ENCODE results near the gene CALN1.

- TF ChIP-seq, protein P1, sequence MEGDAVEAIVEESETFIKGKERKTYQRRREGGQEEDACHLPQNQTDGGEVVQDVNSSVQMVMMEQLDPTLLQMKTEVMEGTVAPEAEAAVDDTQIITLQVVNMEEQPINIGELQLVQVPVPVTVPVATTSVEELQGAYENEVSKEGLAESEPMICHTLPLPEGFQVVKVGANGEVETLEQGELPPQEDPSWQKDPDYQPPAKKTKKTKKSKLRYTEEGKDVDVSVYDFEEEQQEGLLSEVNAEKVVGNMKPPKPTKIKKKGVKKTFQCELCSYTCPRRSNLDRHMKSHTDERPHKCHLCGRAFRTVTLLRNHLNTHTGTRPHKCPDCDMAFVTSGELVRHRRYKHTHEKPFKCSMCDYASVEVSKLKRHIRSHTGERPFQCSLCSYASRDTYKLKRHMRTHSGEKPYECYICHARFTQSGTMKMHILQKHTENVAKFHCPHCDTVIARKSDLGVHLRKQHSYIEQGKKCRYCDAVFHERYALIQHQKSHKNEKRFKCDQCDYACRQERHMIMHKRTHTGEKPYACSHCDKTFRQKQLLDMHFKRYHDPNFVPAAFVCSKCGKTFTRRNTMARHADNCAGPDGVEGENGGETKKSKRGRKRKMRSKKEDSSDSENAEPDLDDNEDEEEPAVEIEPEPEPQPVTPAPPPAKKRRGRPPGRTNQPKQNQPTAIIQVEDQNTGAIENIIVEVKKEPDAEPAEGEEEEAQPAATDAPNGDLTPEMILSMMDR (optimal IDR thresholded peaks at IDR 0.05 in 1 of 3, IDR thresholded peaks at IDR 0.05 in 1 of 3, conservative IDR thresholded peaks at IDR 0.05 in 1 of 3; ENCODE audit: extremely low read depth in 1 of 3, insufficient read depth in 2 of 3, low read length in 3 of 3), result no peak
- TF ChIP-seq EZH2 (IDR thresholded peaks at IDR 0.05; ENCODE audit: low read length), result no peak
Measured at GRCh38 chr7:72040641-72041040, 371.5 kb downstream of the CALN1 start.
